Suprapubic skin (tissue), 4 donors: ENCODE measurements around the gene LY6G5C.
A peak's percentile ranks its signal among the peaks of the same experiment; 100 is the strongest.

Experiments
- POLR2A ChIP-seq, 2 donors: fragments of 450-650 bp; IDR thresholded peaks; one replicate each; pipeline ENCODE4 v1.6.1; 2017; ENCODE audit warnings: antibody characterized with exemption in 2 of 2, mild to moderate bottlenecking in 2 of 2, moderate library complexity in 2 of 2
- POLR2AphosphoS5 ChIP-seq, 3 donors: sonication (generic); formaldehyde crosslinking; IDR thresholded peaks; one replicate each; pipeline ENCODE4 v1.6.1; 2017; ENCODE audit warnings: antibody characterized with exemption in 3 of 3
- TF ChIP-seq, protein P1 (sequence below), 2 donors: fragments of 200-600 bp in 1 of 2; fragments of 450-650 bp in 1 of 2; sonication (generic) in 1 of 2; IDR thresholded peaks; one replicate each; pipeline ENCODE4 v1.5.1; 2016 to 2019; ENCODE audit warnings: antibody characterized with exemption in 2 of 2, mild to moderate bottlenecking in 1 of 2, moderate library complexity in 1 of 2

DNA sequence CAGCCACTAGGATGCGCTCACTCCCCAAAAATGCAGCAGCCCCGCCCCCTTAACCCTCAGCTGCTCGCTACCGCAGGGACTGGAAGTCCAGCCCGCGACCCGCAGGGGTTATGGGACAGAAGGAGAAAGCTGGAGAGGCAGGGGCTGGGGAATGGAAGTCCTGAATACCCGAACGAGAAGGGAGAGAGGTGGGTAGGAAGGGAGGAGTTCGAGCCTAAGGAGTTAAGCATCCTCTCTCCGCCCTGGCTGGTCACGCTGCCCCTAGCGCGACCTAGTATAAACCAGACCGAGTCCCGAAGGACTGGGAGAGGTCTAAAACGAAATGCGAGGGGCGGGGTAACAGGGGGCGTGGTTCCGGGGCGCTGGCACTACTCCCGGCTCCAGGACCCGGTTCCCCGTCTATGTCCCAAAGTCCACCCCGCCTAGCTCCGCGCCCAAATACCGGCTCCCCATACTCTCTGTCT lies 48.7 kb upstream of the LY6G5C start:
- TF ChIP-seq, protein P1, sequence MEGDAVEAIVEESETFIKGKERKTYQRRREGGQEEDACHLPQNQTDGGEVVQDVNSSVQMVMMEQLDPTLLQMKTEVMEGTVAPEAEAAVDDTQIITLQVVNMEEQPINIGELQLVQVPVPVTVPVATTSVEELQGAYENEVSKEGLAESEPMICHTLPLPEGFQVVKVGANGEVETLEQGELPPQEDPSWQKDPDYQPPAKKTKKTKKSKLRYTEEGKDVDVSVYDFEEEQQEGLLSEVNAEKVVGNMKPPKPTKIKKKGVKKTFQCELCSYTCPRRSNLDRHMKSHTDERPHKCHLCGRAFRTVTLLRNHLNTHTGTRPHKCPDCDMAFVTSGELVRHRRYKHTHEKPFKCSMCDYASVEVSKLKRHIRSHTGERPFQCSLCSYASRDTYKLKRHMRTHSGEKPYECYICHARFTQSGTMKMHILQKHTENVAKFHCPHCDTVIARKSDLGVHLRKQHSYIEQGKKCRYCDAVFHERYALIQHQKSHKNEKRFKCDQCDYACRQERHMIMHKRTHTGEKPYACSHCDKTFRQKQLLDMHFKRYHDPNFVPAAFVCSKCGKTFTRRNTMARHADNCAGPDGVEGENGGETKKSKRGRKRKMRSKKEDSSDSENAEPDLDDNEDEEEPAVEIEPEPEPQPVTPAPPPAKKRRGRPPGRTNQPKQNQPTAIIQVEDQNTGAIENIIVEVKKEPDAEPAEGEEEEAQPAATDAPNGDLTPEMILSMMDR (IDR thresholded peaks at IDR 0.05), result peak in 1 of 2 donors; percentile 21
- TF ChIP-seq POLR2A (IDR thresholded peaks at IDR 0.05), result no peak
- TF ChIP-seq POLR2AphosphoS5 (IDR thresholded peaks at IDR 0.05), result peak in 2 of 3 donors; percentile 49 to 54
